ENCODE data around the gene ZBTB7C.

- TF ChIP-seq BHLHE40 (IDR thresholded peaks at IDR 0.05; ENCODE audit: borderline replicate concordance) (no peak), FOXM1 (IDR thresholded peaks at IDR 0.05; ENCODE audit: borderline replicate concordance) (no peak), TARDBP (IDR thresholded peaks at IDR 0.05) (no peak), ARNT (IDR thresholded peaks at IDR 0.05) (no peak), FOXA1 (IDR thresholded peaks at IDR 0.05) (no peak), NFRKB (IDR thresholded peaks at IDR 0.05) (no peak), SP1 (IDR thresholded peaks at IDR 0.05) (no peak), ZNF384 (IDR thresholded peaks at IDR 0.05) (no peak), LEF1 (IDR thresholded peaks at IDR 0.05; ENCODE audit: borderline replicate concordance) (no peak), L3MBTL2 (conservative IDR thresholded peaks at IDR 0.05) (no peak), FOXK2 (IDR thresholded peaks at IDR 0.05) (no peak)
- TF ChIP-seq, protein P1, sequence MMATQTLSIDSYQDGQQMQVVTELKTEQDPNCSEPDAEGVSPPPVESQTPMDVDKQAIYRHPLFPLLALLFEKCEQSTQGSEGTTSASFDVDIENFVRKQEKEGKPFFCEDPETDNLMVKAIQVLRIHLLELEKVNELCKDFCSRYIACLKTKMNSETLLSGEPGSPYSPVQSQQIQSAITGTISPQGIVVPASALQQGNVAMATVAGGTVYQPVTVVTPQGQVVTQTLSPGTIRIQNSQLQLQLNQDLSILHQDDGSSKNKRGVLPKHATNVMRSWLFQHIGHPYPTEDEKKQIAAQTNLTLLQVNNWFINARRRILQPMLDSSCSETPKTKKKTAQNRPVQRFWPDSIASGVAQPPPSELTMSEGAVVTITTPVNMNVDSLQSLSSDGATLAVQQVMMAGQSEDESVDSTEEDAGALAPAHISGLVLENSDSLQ (IDR thresholded peaks at IDR 0.05), result no peak
Measured at GRCh38 chr18:48215876-48216638, 193.1 kb downstream of the ZBTB7C start.
